ENCODE data around the gene TRIM44.

GRCh38 chr11:35803115-35803514 lies 140.5 kb downstream of the TRIM44 start:
- TF ChIP-seq, protein P1, sequence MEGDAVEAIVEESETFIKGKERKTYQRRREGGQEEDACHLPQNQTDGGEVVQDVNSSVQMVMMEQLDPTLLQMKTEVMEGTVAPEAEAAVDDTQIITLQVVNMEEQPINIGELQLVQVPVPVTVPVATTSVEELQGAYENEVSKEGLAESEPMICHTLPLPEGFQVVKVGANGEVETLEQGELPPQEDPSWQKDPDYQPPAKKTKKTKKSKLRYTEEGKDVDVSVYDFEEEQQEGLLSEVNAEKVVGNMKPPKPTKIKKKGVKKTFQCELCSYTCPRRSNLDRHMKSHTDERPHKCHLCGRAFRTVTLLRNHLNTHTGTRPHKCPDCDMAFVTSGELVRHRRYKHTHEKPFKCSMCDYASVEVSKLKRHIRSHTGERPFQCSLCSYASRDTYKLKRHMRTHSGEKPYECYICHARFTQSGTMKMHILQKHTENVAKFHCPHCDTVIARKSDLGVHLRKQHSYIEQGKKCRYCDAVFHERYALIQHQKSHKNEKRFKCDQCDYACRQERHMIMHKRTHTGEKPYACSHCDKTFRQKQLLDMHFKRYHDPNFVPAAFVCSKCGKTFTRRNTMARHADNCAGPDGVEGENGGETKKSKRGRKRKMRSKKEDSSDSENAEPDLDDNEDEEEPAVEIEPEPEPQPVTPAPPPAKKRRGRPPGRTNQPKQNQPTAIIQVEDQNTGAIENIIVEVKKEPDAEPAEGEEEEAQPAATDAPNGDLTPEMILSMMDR (IDR thresholded peaks at IDR 0.05 in 8 of 11, conservative IDR thresholded peaks at IDR 0.05 in 3 of 11) = no peak
- no peak for TF ChIP-seq POLR2A (IDR thresholded peaks at IDR 0.05)

Data from spleen (tissue), 7 donors.